Stimulated activated CD8-positive, alpha-beta memory T cell treated with anti-CD3 and anti-CD28 coated beads, Interleukin-2, amount 100 ng/mL, for 48 hours (primary cell): ENCODE data around the gene TRABD2B.

Source experiments
- DNase-seq, 2 donors: peaks; one replicate each; pipeline ENCODE4 v3.0.0-alpha.2; 2020; ENCODE audit warnings: low read depth in 2 of 2

TRABD2B gene

GRCh38 chr1:48022306-48022705, 25.1 kb upstream of the TRABD2B start:
- DNase-seq: no peak

GRCh38 chr1:48021792-48022191, 24.6 kb upstream of the TRABD2B start:
- DNase-seq: no peak

GRCh38 chr1:48019714-48020315, 22.6 kb upstream of the TRABD2B start:
- DNase-seq: no peak

GRCh38 chr1:48018799-48019198, 21.6 kb upstream of the TRABD2B start:
- DNase-seq: no peak

DNA sequence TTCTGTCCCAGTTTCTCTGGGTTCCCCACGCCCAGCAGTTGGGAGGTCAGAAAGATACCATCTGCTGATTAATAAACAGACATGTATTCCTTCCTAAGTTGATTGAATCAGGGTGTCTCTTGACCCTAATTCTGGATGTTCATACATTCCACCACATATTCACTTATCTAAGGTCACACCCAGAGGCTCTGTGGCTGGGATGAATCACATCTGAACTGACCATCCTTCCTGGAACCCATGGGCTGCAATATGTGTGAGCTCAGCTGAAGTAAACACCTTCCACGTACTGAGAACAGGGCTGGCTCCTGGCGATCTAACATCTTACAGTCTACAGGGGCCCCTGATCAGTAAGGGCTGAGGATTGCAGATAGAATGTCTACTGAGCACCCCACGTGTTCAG, 20.5 kb upstream of the TRABD2B start:
- DNase-seq: no peak

GRCh38 chr1:48016515-48016914, 19.3 kb upstream of the TRABD2B start:
- no peak for DNase-seq

DNA sequence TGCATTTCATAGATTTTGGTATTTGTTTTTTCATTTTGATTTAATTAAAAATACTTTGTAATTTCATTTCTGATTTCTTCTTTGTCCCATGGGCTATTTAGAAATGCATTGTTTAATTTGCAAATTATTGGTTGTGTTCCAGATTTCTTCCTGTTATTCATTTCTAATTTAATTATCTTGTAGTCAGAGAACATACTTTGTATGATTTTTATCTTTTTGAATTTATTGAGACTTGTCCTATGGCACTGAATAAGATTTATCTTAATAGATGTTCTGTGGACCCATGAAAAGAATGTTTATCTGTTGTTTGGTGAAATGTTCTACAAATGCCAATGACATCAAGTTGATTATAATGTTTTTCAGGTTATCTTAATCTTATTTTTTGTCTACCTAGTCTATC, 16.1 kb upstream of the TRABD2B start:
- no peak for DNase-seq

DNA sequence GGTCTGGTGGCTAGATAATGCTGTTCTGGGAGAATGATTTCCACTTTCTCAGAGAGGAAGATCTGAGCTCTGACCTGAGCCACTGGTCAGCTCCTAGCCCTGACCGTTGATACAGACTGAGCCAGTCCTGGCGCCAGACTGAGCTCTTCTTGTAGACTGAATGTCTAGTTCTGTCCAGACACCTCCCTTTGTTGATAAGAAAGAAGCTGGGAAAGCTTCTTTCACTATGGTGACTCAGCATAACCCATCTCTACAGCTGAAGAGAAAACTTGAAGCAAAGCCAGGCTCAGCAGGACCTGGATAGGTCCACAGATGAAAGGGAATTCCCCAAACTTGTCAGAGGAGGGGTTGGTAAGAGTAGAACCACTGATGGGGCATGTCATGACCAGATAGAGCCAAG, 9.9 kb upstream of the TRABD2B start:
- DNase-seq: no peak

DNA sequence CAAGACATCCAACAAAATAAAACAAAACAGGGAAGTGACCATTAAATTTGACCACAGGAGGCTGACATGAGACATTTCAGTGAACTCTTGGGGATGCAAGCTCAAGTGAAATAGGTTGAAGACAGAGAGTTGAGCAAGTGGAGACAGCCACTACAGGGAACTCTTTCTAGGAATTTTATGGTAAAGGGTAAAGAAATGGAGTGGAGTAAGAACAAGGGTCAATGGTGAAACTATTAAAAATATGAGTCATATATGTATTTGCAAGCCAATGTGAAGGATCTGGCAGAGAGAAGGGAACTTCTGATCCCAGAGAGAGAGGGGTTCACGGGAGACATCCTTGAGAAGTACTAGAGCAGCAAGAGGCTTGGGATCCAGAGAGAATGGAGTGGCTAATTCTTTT, 9.1 kb upstream of the TRABD2B start:
- DNase-seq: no peak

GRCh38 chr1:48005253-48006117, 8.3 kb upstream of the TRABD2B start:
- no peak for DNase-seq

- DNase-seq: no peak
Measured at GRCh38 chr1:48003741-48004531, 6.8 kb upstream of the TRABD2B start.

DNA sequence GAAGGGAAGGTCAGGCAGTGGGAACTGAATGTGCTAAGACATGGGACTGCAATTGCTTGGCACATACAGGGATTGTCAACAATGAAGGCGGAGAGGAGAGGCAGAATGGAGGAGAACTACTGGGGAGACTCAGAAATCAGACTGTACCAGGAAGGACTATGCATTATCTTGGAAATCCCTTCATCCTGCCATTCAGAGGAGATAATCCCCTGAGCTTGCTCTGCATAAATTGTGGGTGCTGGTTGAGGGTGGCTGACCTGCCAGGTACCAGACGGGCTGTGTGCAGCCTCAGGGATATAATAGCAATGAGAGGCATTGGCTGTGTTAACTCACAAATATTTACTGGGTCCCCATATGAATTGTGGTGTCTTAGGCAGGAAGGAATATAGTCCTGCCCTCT, 5.0 kb upstream of the TRABD2B start:
- DNase-seq: no peak

DNA sequence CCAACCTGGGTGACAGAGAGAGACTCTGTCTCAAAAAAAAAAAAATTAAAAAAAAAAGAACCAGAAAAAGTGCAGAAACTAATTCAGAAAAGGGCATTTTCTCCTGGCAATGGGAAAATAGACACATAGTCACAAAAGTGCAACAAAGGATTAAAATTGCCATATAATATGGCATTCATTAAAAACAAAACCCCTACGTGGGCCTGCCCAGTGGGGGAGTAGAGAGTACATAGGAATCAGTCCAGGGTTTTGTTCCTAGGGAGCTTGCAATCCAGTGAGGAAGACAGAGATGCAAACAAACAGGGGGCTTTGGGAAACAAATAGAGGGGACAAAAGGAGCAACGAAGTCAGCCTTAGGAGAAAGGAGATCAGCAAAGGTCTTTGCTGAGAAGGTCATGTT, 4.5 kb upstream of the TRABD2B start:
- no peak for DNase-seq

- DNase-seq: no peak
Measured at GRCh38 chr1:48000883-48001282, 3.7 kb upstream of the TRABD2B start.

GRCh38 chr1:47999097-47999496, 1.9 kb upstream of the TRABD2B start:
- no peak for DNase-seq

DNA sequence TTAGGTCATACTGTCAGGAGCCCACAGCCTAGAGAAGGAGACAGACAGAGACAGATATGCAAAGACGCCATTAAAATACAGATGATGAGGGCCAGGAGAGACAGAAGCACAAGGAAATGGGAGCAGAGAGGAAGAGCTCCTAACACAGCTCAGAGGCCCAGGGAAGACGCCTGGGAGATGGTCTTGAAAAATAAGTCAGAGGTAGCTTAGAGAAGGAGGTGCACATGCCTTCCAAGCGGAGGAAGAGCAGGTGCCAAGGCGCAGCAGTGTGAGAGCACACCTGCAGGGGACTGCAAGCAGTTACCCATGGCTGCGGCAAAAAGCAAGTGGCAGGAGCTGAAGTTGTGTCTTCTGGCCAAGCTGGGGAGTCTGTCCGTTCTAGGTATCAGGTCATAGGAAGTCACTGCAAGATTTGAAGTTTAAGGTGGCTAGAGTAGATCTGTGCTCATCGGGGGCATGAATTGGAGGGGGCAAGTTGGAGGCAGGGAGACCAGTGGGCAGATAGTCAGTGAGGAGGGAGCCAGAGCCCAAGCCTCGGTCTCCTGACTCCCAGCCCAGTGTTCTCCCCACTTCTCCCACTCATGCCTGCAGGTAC, 1.3 kb upstream of the TRABD2B start:
- DNase-seq: no peak

DNA sequence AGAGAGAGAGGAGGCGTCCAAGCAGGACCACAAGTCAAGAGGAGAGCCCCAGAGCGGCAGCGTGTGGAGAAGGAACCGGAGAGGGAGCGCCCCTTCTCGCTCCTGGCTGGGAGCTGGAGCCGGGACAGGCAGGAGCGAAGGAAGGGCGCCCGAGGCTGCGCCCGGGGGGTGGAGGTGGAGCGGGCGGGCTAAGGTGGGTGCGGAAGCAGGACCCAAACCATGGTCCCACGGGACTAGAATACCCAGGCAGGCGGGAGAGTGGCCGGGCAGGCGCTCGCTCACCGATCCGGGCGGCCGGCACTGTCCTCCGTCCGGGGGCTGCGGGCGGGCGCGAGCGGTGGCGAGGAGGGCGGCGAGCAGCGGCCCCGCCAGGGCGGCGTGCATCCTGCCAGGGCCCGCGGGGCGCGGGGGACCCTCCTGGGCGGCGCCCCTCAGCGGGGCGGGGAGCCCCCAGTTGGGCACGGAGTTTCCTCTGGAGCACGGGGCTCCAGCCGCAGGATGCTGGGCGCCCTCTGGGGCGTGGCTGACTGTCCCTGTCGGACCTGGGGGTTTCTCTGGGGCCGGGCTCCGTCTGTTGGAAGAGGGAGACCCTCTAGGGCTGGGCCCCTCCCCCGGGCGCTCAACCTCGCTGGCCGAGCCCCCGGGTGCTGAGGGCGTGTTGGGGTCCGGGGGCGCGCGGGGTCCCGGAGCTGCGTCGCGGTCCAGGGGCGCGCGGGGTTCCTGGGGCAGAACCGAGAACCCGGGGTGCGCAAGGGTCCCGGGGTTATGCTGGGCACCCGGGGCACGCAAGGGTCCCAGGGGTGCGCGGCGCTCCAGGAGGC, 569 bp downstream of the TRABD2B start:
- DNase-seq: no peak

DNA sequence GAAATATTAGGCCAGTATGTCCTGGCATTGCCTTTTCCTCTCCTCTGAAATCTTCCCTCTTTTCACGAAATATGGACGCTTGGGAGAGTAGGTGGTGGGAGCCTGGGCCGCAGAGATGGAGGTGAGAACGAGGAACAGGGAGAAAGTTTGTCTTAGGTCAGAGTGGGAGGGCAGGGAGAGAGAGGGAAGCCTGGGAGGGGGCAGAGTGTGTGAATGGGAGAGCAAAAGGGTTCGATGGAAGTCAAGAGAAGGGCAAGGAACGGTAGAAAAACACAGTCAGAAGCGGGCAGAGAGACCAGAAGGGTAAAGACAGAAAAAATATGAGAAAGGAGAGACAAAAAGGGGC, 1.2 kb downstream of the TRABD2B start:
- no peak for DNase-seq

DNA sequence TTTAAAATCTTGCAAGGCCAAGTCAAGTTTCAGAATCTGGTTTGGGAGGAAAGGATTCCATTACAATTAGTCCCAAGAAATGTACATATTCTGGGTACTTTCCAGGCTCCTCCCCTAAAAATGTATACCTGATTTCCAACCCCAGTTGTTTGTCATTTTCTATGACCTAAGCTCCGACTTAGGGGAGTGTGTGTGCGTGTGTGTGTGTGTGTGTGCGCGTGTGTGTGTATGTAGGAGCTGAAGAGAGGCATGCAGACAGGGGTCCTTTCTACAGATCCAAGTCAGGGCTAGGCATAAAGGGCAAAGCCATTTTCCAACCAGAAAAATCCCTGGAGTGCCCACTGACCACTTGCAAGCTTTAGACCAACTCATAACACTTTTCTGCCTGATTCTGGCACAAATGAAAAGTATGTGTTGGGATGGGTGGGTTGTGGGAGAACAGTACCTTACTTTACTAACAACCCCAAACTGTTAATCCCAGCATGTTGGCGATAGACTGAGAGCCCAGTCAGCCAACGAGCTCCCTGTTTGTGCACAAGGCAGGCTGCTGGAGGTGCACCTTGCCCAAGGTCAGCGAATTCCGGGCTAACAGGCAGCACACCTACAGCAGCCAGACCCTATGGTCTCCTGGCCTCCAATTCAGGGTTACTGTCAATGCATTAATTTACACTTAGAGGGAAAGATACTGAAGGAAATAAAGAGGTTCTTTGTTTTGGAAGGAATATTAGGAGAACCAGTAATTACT, 1.7 kb downstream of the TRABD2B start:
- DNase-seq: no peak

DNA sequence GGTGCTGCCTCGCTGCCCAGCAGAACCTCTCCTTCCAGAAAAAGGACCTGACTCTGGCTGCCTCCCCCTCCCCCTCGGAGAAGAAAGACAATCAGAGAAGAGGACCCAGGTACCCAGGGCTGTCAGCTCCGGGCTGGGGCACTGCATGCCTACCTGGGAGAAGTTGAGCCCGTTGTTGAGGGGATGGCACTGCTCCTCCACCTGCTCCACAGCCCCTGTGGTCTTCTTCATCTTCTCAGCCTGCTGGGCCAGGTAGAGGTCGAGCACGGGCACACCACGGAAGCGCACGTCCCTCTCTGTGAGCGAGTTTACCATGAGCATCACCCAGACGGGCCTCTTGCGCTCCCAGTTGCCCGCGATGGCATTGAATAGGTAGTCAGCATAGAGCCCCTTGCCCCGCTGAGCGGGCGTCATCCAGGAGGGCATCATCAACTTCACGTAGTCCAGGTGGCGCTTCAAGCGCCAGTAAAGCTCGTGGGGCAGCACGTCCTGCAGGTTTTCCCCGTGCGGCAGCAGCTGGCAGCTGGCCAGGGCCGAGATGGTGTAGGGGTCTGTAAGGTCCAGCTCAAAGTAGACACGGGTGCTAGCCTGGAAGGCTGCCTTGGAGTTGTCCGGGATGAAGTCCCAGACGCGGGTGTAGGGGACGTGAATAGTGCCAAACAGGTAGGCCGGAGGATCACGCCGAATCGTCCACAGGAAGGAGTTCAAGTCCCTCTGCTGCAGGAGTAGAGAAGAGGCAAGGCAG, 3.1 kb downstream of the TRABD2B start:
- no peak for DNase-seq
